HG03354 (cell line): Measurements from ENCODE around the gene MARK3.
"Not testable (repeated sequence)": the region's sequence is repeated elsewhere in the genome, so short reads cannot be mapped to it uniquely, and the experiment has no call there.

ENCODE experiments used
- ATAC-seq: cut with Tn5 transposase; IDR thresholded peaks from one replicate; pipeline ENCODE4 v1.9.1; 2021; ENCODE audit warnings: mild to moderate bottlenecking; ENCODE audit not compliant: unreplicated experiment, poor library complexity, severe bottlenecking

MARK3 gene

DNA sequence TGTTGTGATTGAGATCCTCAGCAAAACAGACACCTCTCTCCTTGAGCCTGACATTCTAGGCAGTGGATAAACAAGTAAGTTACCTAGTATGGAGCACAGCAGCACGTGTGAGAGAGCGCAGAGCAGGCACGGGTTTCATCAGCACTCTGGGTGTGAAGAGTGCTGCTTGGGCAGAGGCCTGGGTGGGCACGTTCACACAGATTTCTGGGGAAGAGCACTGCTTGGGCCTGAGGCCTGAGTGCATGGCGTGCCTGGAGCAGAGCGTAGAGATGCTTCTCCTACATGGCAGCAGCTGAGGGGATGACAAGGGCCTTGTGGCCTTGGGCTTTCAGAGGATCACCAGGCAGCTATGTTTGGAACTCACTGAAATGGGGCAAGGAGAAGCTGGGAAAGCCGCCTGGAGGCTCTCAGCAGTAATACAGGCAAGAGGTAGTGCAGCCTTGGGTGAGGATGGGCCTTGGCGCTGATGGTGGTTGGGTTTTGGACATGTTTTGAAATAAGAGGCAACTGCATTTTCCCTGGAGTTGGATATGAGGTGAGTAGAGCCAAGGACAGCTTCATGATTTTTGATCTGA is 119.9 kb downstream of the MARK3 start:
- no peak for ATAC-seq

DNA sequence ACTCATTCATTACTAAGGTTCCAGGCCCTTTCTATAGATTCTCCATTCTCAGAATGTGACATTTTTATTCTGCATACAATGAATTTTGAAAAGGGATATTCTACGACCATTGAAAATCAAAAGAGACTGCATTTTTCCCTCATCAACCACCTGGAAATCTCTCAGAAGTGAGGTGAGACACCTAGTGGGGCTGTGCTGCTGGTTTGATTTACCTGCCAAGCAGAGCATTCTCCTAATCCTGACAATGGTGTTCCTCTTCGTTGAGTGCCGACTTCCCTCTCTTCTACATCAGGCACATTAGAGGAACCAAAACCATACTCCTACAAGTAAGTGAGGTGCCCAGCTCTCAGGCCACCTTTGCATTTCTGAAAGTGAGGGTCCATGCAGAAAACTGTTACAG is 122.5 kb downstream of the MARK3 start:
- no peak for ATAC-seq

- no peak for ATAC-seq
Observed at GRCh38 chr14:103508521-103509329, 123.5 kb downstream of the MARK3 start.

DNA sequence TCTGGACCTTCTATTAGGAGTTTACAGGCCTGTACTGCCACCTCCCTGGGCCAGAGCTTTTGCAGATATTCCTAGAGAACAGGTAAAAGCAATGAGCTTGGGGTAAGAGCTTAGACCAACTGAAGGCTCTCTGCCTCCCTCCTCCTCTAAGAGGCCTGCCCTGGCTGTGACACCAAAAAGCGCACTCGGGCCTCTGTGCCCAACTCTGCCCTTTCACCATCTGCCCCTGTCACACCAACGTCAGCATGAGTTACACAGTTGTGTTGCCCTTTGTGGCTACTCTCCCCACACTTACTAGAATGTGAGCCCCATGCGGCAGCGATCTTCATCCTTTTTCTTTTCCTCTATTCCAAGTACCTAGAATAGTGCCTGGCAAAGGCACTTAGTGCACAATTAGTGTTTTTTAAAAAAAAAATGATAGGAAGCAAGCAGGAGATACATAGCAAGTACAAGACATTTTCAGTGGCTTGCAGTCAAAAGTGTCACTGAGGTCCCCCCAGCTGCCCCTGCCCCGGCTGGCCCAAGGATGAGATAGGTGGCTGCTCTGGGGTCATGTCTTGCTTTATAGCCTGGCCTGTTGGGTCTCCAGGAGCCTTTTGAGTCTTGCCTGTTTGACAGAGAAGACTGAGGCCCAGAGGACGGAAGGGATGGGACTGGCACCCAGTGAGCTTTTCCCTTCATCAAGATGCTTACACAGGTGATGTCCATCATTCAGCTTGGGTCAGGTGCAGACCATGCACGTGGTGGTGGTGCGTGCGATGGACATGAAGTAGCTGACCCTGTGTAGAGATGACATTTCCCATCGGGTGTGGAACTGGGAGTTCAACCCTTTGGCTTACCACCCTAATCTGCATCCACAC is 124.9 kb downstream of the MARK3 start:
- no peak for ATAC-seq

DNA sequence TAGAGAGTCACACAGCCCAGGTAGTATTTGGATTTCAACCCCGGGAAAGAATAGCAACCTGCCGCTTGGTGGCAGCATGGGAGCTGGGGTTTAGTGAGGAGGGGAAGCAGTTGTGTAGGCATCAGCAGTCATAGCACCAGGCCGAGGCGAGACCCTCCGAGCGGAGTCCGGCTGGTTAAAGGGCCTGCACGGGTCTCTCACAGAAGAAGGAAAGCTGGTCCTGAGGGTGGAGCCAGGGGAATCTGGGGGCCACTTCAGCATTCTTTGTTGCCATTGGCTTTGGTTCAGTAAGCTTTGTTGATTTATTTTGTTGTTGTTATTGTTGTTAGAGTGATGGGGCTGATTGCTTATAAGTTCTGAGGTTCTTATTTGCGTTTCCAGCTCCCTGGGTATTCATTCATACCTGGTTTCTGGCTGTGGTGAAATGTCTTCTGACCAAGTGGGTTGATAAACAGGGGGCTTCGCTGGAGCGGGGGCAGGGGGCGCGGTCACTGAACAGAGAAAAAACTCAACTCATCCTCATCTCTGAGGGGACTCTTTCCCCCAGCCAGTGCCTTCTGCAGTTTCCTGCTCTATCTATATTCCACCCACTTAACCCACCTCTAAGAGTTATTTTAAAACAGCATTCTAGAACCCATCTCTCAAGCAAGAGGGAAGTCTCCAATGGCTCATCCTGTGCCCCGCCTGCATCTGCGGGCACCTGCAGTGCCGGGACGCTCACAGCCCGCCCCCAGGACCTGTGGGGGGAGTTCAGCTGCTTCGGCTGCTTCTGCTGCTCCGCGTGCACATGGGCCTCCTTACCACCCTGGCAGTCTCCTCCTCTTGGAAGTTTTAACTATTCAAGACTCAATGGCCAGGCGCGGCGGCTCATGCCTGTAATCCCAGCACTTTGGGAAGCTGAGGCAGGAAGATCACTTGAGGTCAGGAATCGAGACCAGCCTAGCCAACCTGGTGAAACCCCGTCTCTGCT is 125.8 kb downstream of the MARK3 start:
- no peak for ATAC-seq

GRCh38 chr14:103512180-103512579 is 127.0 kb downstream of the MARK3 start:
- ATAC-seq, result not testable (repeated sequence)

- no peak for ATAC-seq
Observed at GRCh38 chr14:103512701-103513611, 127.7 kb downstream of the MARK3 start.

DNA sequence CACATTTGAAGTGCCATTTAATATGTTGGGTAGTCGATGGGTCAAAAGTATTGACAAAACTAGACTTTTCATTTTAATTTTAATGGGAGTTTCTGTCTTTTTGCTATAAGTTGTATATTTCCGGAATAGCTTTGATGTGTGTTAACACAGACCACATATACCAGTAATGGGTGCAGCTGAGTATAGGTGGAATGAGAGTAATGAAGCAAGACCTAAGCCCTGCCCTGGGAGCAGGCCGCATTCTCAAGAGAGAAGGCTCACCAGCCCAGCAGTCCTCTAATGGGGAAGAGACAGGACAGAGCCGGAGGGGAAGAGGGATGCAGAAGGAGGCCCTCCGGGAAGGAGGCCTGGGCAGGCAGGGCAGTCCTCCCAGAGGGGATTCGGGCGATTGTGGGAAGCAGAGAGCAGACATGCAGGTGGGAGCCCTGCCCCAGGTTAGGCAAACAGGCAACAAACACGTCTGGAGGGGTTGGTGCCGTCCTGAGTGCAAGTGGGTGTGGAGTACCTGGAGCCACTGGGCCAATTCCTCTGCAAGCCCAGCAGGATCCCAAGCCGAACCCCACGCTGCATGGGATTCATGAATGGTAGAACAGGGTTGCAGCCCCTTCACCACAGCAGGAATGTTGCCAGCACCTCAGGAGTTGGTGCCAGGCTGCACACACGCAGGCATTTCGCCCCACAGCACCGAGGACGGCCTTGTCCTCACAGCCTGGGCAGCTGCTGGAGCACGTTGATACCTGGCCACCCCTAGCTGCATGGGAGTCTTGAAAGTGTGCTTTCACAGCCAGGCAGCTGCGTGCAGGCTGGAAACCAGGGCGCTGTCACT is 129.6 kb downstream of the MARK3 start:
- ATAC-seq, result no peak

- ATAC-seq, result no peak
Observed at GRCh38 chr14:103516426-103517173, 131.4 kb downstream of the MARK3 start.

DNA sequence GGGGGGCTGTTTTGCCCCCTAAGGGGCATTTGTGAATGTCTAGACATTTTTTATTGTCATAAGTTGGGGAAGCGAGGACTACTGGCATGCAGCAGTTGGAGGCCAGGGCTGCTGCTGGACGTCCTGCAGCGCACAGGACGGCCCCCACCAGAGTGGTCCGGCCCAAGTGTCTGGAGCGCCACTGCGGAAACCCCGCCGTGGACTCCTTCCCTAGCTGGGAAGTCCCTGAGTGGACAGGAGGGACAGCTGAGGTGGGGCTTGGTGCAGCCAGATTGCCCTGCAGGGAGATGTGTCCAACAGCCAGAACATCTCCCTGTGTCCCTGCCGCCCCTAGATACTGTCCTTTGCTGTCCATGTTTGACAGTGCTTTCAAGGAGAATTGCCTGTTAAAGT is 132.0 kb downstream of the MARK3 start:
- ATAC-seq, result no peak

DNA sequence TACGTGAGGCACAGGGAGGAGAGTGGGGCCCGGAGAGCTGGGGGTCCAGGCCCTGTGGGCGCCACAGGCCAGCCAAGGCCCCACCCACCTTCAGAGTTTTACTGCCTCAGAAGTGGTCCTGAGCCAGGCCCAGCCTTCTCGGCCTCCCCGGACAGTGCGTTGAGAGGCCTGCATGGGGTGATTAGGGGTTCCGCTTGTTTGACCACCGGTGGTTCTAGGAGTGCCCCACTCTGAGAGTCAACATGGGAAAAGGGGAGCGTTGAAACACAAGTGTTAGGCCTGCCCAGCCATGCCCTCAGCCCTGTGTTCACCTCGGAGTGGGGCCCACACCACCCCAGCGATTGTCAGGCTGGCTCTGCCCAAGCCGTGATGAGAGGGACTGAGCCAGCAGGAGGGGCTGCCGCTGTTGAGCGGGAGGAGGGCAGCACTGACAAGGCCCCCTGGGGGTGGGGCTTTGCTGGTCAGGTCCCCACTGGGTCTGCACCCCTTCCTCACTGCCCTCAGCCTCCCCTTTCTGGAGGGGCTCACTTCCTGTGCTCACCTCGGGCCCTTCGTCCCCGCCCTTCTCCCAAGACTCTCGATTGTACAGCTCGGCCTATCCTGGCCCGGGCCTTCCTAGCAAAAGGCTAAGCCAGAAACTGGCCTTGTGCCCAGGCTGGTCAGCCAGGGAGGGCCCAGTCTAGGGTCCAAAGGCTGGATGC is 132.7 kb downstream of the MARK3 start:
- ATAC-seq, result no peak

GRCh38 chr14:103518422-103519042 is 133.3 kb downstream of the MARK3 start:
- ATAC-seq, result no peak

- no peak for ATAC-seq
Observed at GRCh38 chr14:103519043-103519836, 134.0 kb downstream of the MARK3 start.

DNA sequence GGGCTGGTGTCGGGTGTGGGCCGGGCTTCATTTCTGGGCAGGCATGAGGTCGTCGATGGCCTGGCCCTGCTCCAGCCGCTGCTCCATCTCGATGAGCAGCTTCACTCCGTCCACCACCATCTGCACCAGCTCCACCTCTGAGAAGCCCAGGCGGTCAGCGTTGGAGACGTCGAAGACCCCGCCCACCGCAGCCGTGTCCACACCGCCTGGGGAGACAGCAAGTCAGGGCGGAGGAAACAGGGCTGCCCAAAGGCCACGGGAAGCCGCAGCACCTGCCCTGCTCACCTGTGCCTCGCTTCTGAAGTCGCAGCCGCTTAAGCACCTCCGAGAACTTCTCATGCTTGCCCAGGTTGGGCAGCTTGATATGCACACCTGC is 134.6 kb downstream of the MARK3 start:
- no peak for ATAC-seq

DNA sequence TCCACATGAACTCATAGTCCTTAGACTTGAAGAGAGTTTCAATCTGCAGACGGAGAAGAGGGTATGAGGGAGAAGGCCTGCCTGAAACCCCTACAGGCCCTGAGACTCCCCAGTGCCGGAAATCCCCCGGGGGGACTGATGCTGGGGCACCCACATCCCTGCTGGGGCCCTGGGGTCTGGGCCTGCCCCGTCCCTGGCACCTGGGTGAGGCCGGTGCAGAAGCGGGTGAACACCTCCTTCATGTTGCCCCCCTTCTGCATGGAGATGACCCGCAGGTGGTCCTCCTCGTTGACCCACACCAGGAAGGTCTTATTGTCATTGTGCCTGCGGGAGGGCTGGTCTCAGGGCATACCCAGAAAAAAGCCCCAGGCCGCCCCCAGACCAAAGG is 135.0 kb downstream of the MARK3 start:
- no peak for ATAC-seq
